Breast epithelium (tissue), 3 donors: ENCODE measurements around the gene ATP2B2.

ENCODE experiments used
- POLR2A ChIP-seq: fragments of 450-650 bp; IDR thresholded peaks from one replicate; pipeline ENCODE4 v1.6.1; 2016; ENCODE audit warnings: antibody characterized with exemption, mild to moderate bottlenecking, moderate library complexity
- POLR2AphosphoS5 ChIP-seq, 3 donors: sonication (generic); formaldehyde crosslinking; IDR thresholded peaks; one replicate each; pipeline ENCODE4 v1.6.1; 2017; ENCODE audit warnings: antibody characterized with exemption in 3 of 3
- TF ChIP-seq, protein P1 (sequence below), 3 donors: fragments of 450-650 bp; IDR thresholded peaks; one replicate each; pipeline ENCODE4 v1.5.1; 2016 to 2017; ENCODE audit warnings: antibody characterized with exemption in 3 of 3, mild to moderate bottlenecking in 3 of 3, moderate library complexity in 3 of 3

DNA sequence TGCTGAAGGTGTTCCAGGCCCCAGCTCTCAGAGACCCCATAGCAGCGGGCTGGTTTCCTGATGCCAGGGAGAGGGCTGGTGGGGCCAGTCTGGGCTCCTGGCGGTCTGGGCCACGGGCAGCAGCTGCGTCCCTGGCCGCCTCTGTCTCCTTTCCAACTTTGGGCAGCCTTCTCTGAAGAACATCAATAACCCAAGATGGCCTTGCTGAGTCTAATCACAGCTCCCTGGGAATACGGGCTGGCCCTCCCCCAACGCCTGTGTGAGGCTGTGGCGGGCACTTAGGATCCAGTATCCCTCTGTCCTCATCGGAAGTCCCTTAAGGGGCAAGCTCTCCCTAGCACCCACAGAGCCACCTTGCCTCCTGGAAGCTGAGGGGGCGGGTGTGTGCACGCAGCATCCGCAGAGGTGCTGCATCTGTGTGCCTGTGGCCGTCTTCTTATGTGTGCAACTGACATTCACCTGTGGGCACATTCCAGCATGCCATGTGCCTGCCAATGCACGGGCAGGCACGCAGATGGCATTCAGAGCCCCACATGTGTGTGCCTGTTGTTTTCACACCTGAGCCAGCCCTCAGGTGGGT, 2.1 kb downstream of the ATP2B2 start:
- TF ChIP-seq, protein P1, sequence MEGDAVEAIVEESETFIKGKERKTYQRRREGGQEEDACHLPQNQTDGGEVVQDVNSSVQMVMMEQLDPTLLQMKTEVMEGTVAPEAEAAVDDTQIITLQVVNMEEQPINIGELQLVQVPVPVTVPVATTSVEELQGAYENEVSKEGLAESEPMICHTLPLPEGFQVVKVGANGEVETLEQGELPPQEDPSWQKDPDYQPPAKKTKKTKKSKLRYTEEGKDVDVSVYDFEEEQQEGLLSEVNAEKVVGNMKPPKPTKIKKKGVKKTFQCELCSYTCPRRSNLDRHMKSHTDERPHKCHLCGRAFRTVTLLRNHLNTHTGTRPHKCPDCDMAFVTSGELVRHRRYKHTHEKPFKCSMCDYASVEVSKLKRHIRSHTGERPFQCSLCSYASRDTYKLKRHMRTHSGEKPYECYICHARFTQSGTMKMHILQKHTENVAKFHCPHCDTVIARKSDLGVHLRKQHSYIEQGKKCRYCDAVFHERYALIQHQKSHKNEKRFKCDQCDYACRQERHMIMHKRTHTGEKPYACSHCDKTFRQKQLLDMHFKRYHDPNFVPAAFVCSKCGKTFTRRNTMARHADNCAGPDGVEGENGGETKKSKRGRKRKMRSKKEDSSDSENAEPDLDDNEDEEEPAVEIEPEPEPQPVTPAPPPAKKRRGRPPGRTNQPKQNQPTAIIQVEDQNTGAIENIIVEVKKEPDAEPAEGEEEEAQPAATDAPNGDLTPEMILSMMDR (IDR thresholded peaks at IDR 0.05) = no peak
- TF ChIP-seq POLR2A (no peak), POLR2AphosphoS5 (IDR thresholded peaks at IDR 0.05) (no peak)
